Stimulated activated CD4-positive, alpha-beta T cell treated with anti-CD3 and anti-CD28 coated beads, TNF-alpha, amount 100 ng/mL, for 1 hour (primary cell): ENCODE results near the gene MALL.
"Not testable (repeated sequence)": the region's sequence is repeated elsewhere in the genome, so short reads cannot be mapped to it uniquely, and the experiment has no call there.

Source experiments
- DNase-seq, 3 donors: peaks; one replicate each; pipeline ENCODE4 v3.0.0-alpha.2; 2020; ENCODE audit warnings: low read depth in 3 of 3, low spot score in 1 of 3

MALL gene

DNA sequence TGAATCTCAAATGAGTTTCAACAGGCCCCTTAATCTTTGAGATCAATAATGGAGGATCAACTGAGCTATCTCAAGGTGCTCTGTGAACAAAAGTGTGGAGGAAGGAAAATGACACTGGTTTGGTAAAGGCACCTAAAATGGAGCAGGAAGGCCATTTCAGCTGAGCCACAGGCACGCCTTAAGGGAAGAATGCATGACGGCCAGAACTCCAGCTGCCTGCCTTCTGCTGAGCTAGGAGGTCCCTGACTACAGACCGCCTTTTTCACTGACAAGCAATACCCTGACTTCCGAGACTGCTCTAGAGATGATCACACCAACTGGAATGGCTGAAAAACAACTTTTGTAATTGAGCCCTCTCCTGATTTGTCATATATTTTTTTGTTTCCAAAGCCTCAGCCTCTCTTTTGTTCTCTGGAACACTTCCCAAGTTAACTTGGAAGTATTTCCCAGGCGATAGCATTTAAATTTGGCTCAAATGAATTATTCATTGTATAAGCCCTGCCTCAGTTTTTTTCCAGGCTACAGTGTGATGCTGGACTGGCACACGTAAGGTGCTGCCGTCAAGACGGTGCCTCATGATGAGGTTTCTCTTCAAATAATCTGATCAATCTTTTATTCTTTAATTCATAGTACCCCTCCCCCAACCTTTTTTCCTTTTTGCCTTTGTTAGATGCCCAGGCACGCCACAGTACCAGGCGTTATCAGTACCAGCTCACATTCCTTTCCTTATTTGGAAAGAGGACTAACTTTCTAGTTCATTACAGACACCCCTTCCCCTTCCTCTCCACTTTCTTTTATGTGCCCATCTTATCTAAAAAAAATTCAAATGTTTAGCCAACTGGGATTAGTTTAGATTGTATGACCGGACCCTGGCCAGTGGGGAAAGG, 60.9 kb downstream of the MALL start:
- not testable (repeated sequence) for DNase-seq

- not testable (repeated sequence) for DNase-seq
These were observed 61.9 kb downstream of the MALL start for GRCh38 chr2:110053688-110054087.

- not testable (repeated sequence) for DNase-seq
These were observed 63.5 kb downstream of the MALL start for GRCh38 chr2:110052166-110052565.

GRCh38 chr2:110050222-110050621, 65.4 kb downstream of the MALL start:
- not testable (repeated sequence) for DNase-seq

DNA sequence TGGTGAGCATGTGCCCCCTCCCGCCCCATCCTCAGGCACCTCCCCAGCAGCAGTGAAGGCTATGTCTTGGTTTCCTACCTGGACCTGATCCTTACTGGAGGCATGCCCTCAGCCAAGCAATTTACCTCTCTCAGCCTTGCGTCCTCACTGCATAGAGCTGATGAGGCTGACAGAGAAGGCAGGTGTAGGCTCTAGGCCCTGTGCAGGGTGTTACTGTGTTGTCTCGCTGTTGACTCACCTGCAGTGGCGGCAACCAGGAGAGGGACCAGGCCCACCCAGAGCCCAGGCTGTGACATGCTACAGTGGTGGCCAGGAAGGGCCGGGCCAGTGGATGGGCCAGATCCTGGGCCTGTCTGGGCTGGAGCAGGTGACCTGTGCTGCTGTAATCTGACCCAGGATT, 65.9 kb downstream of the MALL start:
- DNase-seq, result not testable (repeated sequence)

GRCh38 chr2:110048255-110049197, 67.1 kb downstream of the MALL start:
- not testable (repeated sequence) for DNase-seq

DNA sequence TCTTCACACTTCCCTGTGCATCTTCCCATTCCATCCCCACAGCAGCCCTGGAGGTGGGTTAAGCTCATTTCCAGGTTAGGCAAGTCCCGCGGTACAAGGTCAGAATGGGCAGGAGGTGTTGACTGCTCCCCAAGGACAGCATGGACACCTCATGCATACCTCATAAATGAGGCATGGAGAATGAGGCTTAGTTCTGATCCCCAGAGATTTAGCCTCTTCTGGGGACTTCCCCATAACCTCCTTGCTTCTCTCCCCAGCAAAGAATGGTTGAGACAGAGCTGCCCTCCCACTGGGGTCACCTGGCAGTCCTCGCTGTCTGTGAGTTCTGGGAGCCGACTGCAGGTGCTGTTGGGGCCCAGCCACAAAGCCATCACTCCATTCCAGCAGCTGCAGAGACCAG, 68.4 kb downstream of the MALL start:
- DNase-seq, result not testable (repeated sequence)

DNA sequence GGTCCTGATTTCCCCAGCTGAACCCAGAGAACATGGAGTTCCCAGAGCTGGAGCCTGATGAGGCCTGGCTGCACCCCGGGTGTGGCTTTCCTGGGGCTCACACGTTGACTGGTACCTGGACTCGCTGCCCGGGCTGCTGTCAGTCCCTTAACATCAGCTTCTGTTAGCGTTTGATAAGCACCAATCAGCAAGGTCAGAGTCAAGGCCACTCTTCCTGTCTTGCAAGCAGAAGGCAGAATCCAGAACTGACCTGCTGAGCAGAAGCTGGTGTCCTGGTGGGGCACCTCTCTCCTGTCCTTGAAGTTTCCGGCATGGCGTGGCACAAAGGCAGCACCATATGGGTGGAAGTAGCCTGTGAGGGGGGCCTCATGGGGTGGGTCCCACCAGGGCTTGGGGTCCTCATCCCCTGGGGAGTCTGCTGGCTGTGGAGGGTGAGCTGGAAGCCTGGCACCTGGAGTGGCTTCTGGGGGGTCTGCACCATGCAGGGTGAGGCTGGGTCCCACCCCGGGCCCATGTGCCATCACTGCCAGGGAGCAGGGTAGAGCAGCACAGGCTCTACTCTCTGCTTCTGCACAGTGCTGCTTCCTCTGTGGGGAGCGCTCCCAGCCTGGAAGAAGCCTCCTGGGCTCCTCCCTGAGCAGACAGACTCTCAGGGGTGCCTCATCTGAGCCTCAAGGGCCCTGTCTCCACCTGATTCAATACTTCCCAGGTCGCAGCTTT, 73.5 kb downstream of the MALL start:
- not testable (repeated sequence) for DNase-seq

- DNase-seq, result not testable (repeated sequence)
These were observed 78.3 kb downstream of the MALL start for GRCh38 chr2:110037336-110037735.

GRCh38 chr2:110035384-110035783, 80.2 kb downstream of the MALL start:
- DNase-seq, result not testable (repeated sequence)

GRCh38 chr2:110034935-110035334, 80.7 kb downstream of the MALL start:
- not testable (repeated sequence) for DNase-seq
